DND-41 (cell line): Measurements from ENCODE around the gene RABAC1.

ENCODE experiments used
- ATAC-seq: fragments of 200-7000 bp; cut with Tn5 transposase; 3 replicates; pipeline ENCODE4 v1.9.1; 2021; ENCODE audit warnings: low read depth; ENCODE audit not compliant: insufficient read depth
- DNase-seq: peaks from one replicate; pipeline ENCODE4 v3.0.0-alpha.2; 2020
- H2AFZ ChIP-seq: 2 replicates; pipeline ENCODE4 v1.6.0; 2012; ENCODE audit warnings: low read depth, low read length
- H3K27ac ChIP-seq: 2 replicates; pipeline ENCODE4 v1.5.1; 2012; ENCODE audit warnings: low read length, inconsistent platforms
- H3K27me3 ChIP-seq: fragments of 200-600 bp; sonication (generic); 2 replicates; pipeline ENCODE4 v1.6.0; 2012; ENCODE audit warnings: low read length, mild to moderate bottlenecking, inconsistent platforms; ENCODE audit not compliant: insufficient read depth, poor library complexity
- H3K36me3 ChIP-seq: 2 replicates; pipeline ENCODE4 v1.5.1; 2012; ENCODE audit warnings: low read length, inconsistent platforms; ENCODE audit not compliant: insufficient read depth
- H3K4me1 ChIP-seq: 2 replicates; pipeline ENCODE4 v1.5.1; 2012; ENCODE audit warnings: mild to moderate bottlenecking, low read length; ENCODE audit not compliant: insufficient read depth
- H3K4me2 ChIP-seq: 2 replicates; pipeline ENCODE4 v1.6.0; 2012; ENCODE audit warnings: mild to moderate bottlenecking, moderate library complexity, low read length, inconsistent platforms; ENCODE audit not compliant: insufficient read depth
- H3K4me3 ChIP-seq, 2 experiments: fragments of 200-600 bp in 1 of 2; shearing (Covaris generic) in 1 of 2; 2 replicates each; pipeline ENCODE4 v1.5.1; 2012 to 2016; ENCODE audit warnings: inconsistent platforms in 2 of 2, low read length in 2 of 2, mild to moderate bottlenecking in 2 of 2, low read depth in 1 of 2, moderate library complexity in 1 of 2
- H3K79me2 ChIP-seq: 2 replicates; pipeline ENCODE4 v1.6.0; 2012; ENCODE audit warnings: low read length, inconsistent platforms; ENCODE audit not compliant: insufficient read depth
- H3K9ac ChIP-seq: 2 replicates; pipeline ENCODE4 v1.6.0; 2012; ENCODE audit warnings: low read depth, mild to moderate bottlenecking, inconsistent platforms, low read length, moderate library complexity
- H3K9me3 ChIP-seq: 2 replicates; pipeline ENCODE4 v1.5.1; 2012; ENCODE audit warnings: low read length, moderate library complexity, mild to moderate bottlenecking, inconsistent platforms; ENCODE audit not compliant: insufficient read depth, severe bottlenecking
- H4K20me1 ChIP-seq: 2 replicates; pipeline ENCODE4 v1.6.0; 2012; ENCODE audit warnings: low read length; ENCODE audit not compliant: insufficient read depth
- CTCF ChIP-seq: IDR thresholded peaks from 2 replicates; pipeline ENCODE4 v1.5.1; 2012; ENCODE audit warnings: borderline replicate concordance, low read length, moderate library complexity, mild to moderate bottlenecking; ENCODE audit not compliant: poor library complexity, severe bottlenecking; ENCODE audit errors: extremely low read depth
- EZH2 ChIP-seq: IDR thresholded peaks from 3 replicates; pipeline ENCODE4 v1.6.1; 2012; ENCODE audit warnings: borderline replicate concordance, low read depth, mild to moderate bottlenecking, moderate library complexity, low read length, inconsistent platforms; ENCODE audit not compliant: severe bottlenecking

The RABAC1 gene

GRCh38 chr19:41923045-41923788, 35.9 kb downstream of the RABAC1 start:
- peaks cover 5% of the 10 kb centered on the region; the same call in 1 of the 2 replicates for H3K36me3 ChIP-seq
- no peak overlapping the region for H3K9ac ChIP-seq
- H3K4me2 ChIP-seq: no peak overlapping the region
- TF ChIP-seq EZH2 (no peak), CTCF (no peak)
- no peaks in the 10 kb centered on the region for H3K27me3 ChIP-seq
- H4K20me1 ChIP-seq: peaks cover 16% of the 10 kb centered on the region; the same call in 1 of the 2 replicates
- H3K79me2 ChIP-seq: no peaks in the 10 kb centered on the region
- H2AFZ ChIP-seq: no peak overlapping the region
- H3K9me3 ChIP-seq: no peaks in the 10 kb centered on the region
- ATAC-seq (no peak), DNase-seq (no peak)
- H3K4me3 ChIP-seq: no peak overlapping the region
- no peak overlapping the region for H3K27ac ChIP-seq
- H3K4me1 ChIP-seq: peaks cover 14% of the 10 kb centered on the region

GRCh38 chr19:41922585-41922984, 36.5 kb downstream of the RABAC1 start:
- H3K27me3 ChIP-seq: no peaks in the 10 kb centered on the region

GRCh38 chr19:41921577-41922576, 37.2 kb downstream of the RABAC1 start:
- H3K9me3 ChIP-seq: no peaks in the 10 kb centered on the region
- no peaks in the 10 kb centered on the region for H3K27me3 ChIP-seq
- H3K4me3 ChIP-seq: no peak overlapping the region
- H3K9ac ChIP-seq: no peak overlapping the region
- DNase-seq: no peak
- no peaks in the 10 kb centered on the region for H3K79me2 ChIP-seq
- H3K27ac ChIP-seq: no peak overlapping the region
- ATAC-seq: no peak
- H3K4me2 ChIP-seq: no peak overlapping the region
- peaks cover 22% of the 10 kb centered on the region; the same call in 1 of the 2 replicates for H4K20me1 ChIP-seq
- peaks cover 5% of the 10 kb centered on the region; the same call in 1 of the 2 replicates for H3K36me3 ChIP-seq
- peaks cover 2% of the 10 kb centered on the region; the same call in 1 of the 2 replicates for H3K4me1 ChIP-seq
- H2AFZ ChIP-seq: no peak overlapping the region
- TF ChIP-seq EZH2 (no peak), CTCF (no peak)

More at GRCh38 chr19:41922585-41922984, 36.5 kb downstream of the RABAC1 start:
- Histone ChIP-seq H3K9ac (no peak overlapping the region), H3K79me2 (no peaks in the 10 kb centered on the region), H3K4me3 (no peak overlapping the region), H3K9me3 (no peaks in the 10 kb centered on the region), H3K36me3 (peaks cover 5% of the 10 kb centered on the region; the same call in 1 of the 2 replicates), H3K4me1 (peaks cover 9% of the 10 kb centered on the region), H4K20me1 (peaks cover 21% of the 10 kb centered on the region; the same call in 1 of the 2 replicates), H3K27ac (no peak overlapping the region), H2AFZ (no peak overlapping the region), H3K4me2 (no peak overlapping the region)
- ATAC-seq (no peak), DNase-seq (no peak)
- no peak for TF ChIP-seq EZH2
- TF ChIP-seq CTCF: no peak
